22Rv1 (cell line): Measurements from ENCODE around the gene ST3GAL3.

Experiments used
- CTCF ChIP-seq: fragments of 450-650 bp; IDR thresholded peaks from 2 replicates; pipeline ENCODE4 v1.5.1; 2017; ENCODE audit warnings: mild to moderate bottlenecking
- ZFX ChIP-seq: fragments of 450-650 bp; IDR thresholded peaks from 2 replicates; pipeline ENCODE4 v1.6.1; 2017; ENCODE audit warnings: antibody characterized with exemption, borderline replicate concordance

- TF ChIP-seq CTCF, result no peak
- TF ChIP-seq ZFX, result no peak
These were observed 90.6 kb downstream of the ST3GAL3 start for GRCh38 chr1:43797891-43798290.
